SK-N-MC (cell line): Measurements from ENCODE around the gene COX4I2.

ENCODE experiments used
- FOXP2 ChIP-seq: optimal IDR thresholded peaks from 2 replicates; pipeline ENCODE3; 2011; ENCODE audit warnings: mild to moderate bottlenecking, moderate library complexity; ENCODE audit not compliant: insufficient read depth; ENCODE audit errors: extremely low read length, control extremely low read depth
- POLR2AphosphoS5 ChIP-seq: IDR thresholded peaks from 2 replicates; pipeline ENCODE4 v1.6.1; 2012; ENCODE audit warnings: mild to moderate bottlenecking, low read depth, low read length, borderline replicate concordance

DNA sequence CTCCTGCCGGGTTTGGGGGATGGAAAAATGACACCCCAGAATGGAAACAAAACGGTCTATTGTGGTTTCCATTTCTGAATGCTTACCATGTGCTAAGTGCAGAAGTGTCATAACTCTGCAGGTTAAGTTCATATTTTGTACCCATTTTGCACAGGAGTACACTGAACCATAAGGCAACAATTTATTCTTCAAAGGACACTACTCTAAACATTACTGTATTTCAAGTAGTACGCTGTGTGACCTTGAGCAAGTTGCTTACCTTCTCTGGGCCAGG, 42.4 kb upstream of the COX4I2 start:
- TF ChIP-seq POLR2AphosphoS5 (no peak), FOXP2 (no peak)
